Uterus (tissue), 2 donors: ENCODE data around the gene NBEAL1.

Experiments
- POLR2A ChIP-seq, 2 donors: fragments of 450-650 bp; IDR thresholded peaks; one replicate each; pipeline ENCODE4 v1.6.1; 2016; ENCODE audit warnings: antibody characterized with exemption in 2 of 2, mild to moderate bottlenecking in 1 of 2, moderate library complexity in 1 of 2
- TF ChIP-seq, protein P1 (sequence below), 4 experiments: fragments of 200-600 bp in 2 of 4; fragments of 450-650 bp in 2 of 4; sonication (generic) in 2 of 4; IDR thresholded peaks; one replicate each; pipeline ENCODE4 v1.5.1; 2016 to 2019; ENCODE audit warnings: antibody characterized with exemption in 4 of 4, mild to moderate bottlenecking in 2 of 4, moderate library complexity in 1 of 4

DNA sequence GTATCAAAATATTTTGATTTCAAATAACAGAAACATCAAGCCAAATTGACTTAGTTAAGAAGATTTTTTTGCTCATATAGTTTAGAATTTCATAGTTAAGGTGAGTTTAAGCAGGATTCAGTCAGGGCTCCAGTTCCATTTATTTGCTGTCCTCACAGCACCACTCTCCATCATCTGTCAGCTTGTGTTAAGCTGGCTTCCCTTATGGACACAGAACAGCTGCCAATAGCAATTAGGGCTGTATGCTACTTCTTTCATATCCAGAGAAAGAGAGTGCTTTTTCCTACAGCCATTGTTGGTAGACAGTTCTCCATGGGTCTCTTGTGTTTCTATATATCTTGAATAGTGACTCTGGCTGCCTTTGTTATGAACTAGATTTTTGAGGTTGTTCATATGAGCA is 128.7 kb downstream of the NBEAL1 start:
- TF ChIP-seq, protein P1, sequence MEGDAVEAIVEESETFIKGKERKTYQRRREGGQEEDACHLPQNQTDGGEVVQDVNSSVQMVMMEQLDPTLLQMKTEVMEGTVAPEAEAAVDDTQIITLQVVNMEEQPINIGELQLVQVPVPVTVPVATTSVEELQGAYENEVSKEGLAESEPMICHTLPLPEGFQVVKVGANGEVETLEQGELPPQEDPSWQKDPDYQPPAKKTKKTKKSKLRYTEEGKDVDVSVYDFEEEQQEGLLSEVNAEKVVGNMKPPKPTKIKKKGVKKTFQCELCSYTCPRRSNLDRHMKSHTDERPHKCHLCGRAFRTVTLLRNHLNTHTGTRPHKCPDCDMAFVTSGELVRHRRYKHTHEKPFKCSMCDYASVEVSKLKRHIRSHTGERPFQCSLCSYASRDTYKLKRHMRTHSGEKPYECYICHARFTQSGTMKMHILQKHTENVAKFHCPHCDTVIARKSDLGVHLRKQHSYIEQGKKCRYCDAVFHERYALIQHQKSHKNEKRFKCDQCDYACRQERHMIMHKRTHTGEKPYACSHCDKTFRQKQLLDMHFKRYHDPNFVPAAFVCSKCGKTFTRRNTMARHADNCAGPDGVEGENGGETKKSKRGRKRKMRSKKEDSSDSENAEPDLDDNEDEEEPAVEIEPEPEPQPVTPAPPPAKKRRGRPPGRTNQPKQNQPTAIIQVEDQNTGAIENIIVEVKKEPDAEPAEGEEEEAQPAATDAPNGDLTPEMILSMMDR (IDR thresholded peaks at IDR 0.05) = no peak
- TF ChIP-seq POLR2A (IDR thresholded peaks at IDR 0.05) = no peak
